Thyroid gland (tissue), 4 donors: ENCODE data around the gene KRT14. TPM values are rescaled to one million over a fixed set of nuclear protein-coding genes. Genes with fewer than 3 reads are reported as not detected.

ENCODE experiments used
- DNase-seq, 2 donors: peaks; one replicate each; pipeline ENCODE4 v3.0.0-alpha.2; 2019
- H3K27ac ChIP-seq, 3 donors: fragments of 200-600 bp; sonication (generic); 1 replicate in 2 of 3; 2 replicates in 1 of 3; pipeline ENCODE4 v1.5.1; 2016 to 2019; ENCODE audit warnings: mild to moderate bottlenecking in 1 of 3, moderate library complexity in 1 of 3
- H3K27me3 ChIP-seq: fragments of 200-600 bp; sonication (generic); one replicate; pipeline ENCODE4 v1.5.1; 2019
- H3K36me3 ChIP-seq, 2 donors: fragments of 200-600 bp; sonication (generic); one replicate each; pipeline ENCODE4 v1.5.1; 2016 to 2019
- H3K4me1 ChIP-seq, 2 donors: fragments of 200-600 bp; sonication (generic); one replicate each; pipeline ENCODE4 v1.5.1; 2017 to 2019
- H3K4me3 ChIP-seq, 3 donors: fragments of 200-600 bp; sonication (generic); replicated peaks in 1 of 3; 1 replicate in 2 of 3; 2 replicates in 1 of 3; pipeline ENCODE4 v1.5.1; 2016; ENCODE audit warnings: mild to moderate bottlenecking in 1 of 3
- H3K9me3 ChIP-seq: fragments of 200-600 bp; sonication (generic); one replicate; pipeline ENCODE4 v1.5.1; 2017
- CTCF ChIP-seq, 6 experiments: fragments of 200-600 bp in 3 of 6; fragments of 450-650 bp in 3 of 6; sonication (generic) in 3 of 6; IDR thresholded peaks; one replicate each; pipeline ENCODE4 v1.5.1; 2016 to 2019; ENCODE audit warnings: antibody characterized with exemption in 6 of 6, mild to moderate bottlenecking in 2 of 6, inconsistent platforms in 1 of 6, moderate library complexity in 1 of 6
- POLR2A ChIP-seq, 2 donors: fragments of 450-650 bp; IDR thresholded peaks; one replicate each; pipeline ENCODE4 v1.6.1; 2017; ENCODE audit warnings: antibody characterized with exemption in 2 of 2, mild to moderate bottlenecking in 2 of 2, moderate library complexity in 1 of 2
- WGBS, 2 donors: methylation state at CpG; one replicate each; pipeline ENCODE4 v1.1.5; 2017; 5-methylcytosine and 5-hydroxymethylcytosine counted together
- intact Hi-C: fragments of 100-400 bp; cut with DNase I; formaldehyde crosslinking; loops from one replicate; pipeline ENCODE4 v1.15.1; 2023
- total RNA-seq, 4 donors: library from RNA; depleted of rRNA; stranded (reverse); fragments of >200 nt; gene quantifications; one replicate each; pipeline ENCODE4 v1.2.3, GENCODE V29; 2016

Gene KRT14
- total RNA-seq, 4 donors from 2014 or later: 0.22 to 12.4 TPM; not detected in 2

- WGBS, 2 donors: 88 to 92% methylated on average over 5 of the region's 5 CpGs
- no peak overlapping the region for H3K4me3 ChIP-seq
- H3K27ac ChIP-seq: no peak overlapping the region
- intact Hi-C loops: loop anchor here (5.0 kb wide), 1 partner anchor 110 kb away; no protein-coding TSS in a partner anchor
- TF ChIP-seq CTCF (IDR thresholded peaks at IDR 0.05) (no peak), POLR2A (IDR thresholded peaks at IDR 0.05) (no peak)
- H3K9me3 ChIP-seq: no peaks in the 10 kb centered on the region
- no peaks in the 10 kb centered on the region for H3K27me3 ChIP-seq
- DNase-seq: no peak
- no peaks in the 10 kb centered on the region for H3K36me3 ChIP-seq
- H3K4me1 ChIP-seq: peaks cover 7 to 14% of the 10 kb centered on the region in 2 donors
Observed at GRCh38 chr17:41552455-41552854, 34.2 kb downstream of the KRT14 start.

- Histone ChIP-seq H3K9me3 (no peaks in the 10 kb centered on the region), H3K4me3 (no peak overlapping the region), H3K27me3 (no peaks in the 10 kb centered on the region), H3K27ac (no peak overlapping the region), H3K4me1 (peaks cover 7 to 14% of the 10 kb centered on the region in 2 donors), H3K36me3 (no peaks in the 10 kb centered on the region)
- no peak for TF ChIP-seq POLR2A (IDR thresholded peaks at IDR 0.05)
- TF ChIP-seq CTCF (IDR thresholded peaks at IDR 0.05): no peak
- WGBS, 2 donors: 65 to 66% methylated on average over 5 of the region's 5 CpGs
- DNase-seq: no peak
- intact Hi-C loops: loop anchor here (5.0 kb wide), 1 partner anchor 111 kb away; no protein-coding TSS in a partner anchor
Observed at GRCh38 chr17:41551365-41551764, 35.3 kb downstream of the KRT14 start.

GRCh38 chr17:41549596-41550039, 37.1 kb downstream of the KRT14 start:
- Histone ChIP-seq H3K27ac (no peak overlapping the region), H3K9me3 (no peaks in the 10 kb centered on the region), H3K4me1 (peaks cover 7 to 14% of the 10 kb centered on the region in 2 donors), H3K27me3 (no peaks in the 10 kb centered on the region), H3K4me3 (no peak overlapping the region), H3K36me3 (no peaks in the 10 kb centered on the region)
- WGBS, 2 donors: 80 to 83% methylated on average over 8 of the region's 8 CpGs
- no peak for DNase-seq
- TF ChIP-seq POLR2A (IDR thresholded peaks at IDR 0.05) (no peak), CTCF (IDR thresholded peaks at IDR 0.05) (no peak)
- intact Hi-C loops: loop anchor here (5.0 kb wide), 3 partner anchors 98 to 637 kb away; no protein-coding TSS in a partner anchor

- Histone ChIP-seq H3K4me3 (peak overlapping the region in 1 of 3 donors; percentile 12), H3K27me3 (no peaks in the 10 kb centered on the region), H3K4me1 (peaks cover 7 to 14% of the 10 kb centered on the region in 2 donors), H3K9me3 (no peaks in the 10 kb centered on the region), H3K36me3 (no peaks in the 10 kb centered on the region), H3K27ac (peak overlapping the region in 1 of 3 donors; percentile 25)
- TF ChIP-seq CTCF (IDR thresholded peaks at IDR 0.05) (peak; percentile 72 to 86 (median 80)), POLR2A (IDR thresholded peaks at IDR 0.05) (no peak)
- intact Hi-C loops: loop anchor here (5.0 kb wide), 2 partner anchors 98 to 637 kb away; no protein-coding TSS in a partner anchor
- peak; percentile 74 to 81 for DNase-seq
- WGBS, 2 donors: 0 to 4% methylated on average over 10 to 12 of the region's 25 CpGs
Observed at GRCh38 chr17:41548844-41549595, 37.7 kb downstream of the KRT14 start.
